Hematopoietic multipotent progenitor cell treated with erythropoietin and hydrocortisone succinate and interleukin-3 and kit ligand, for 17 days (in vitro differentiated cells): ENCODE measurements around the gene RBBP5.
A peak's percentile ranks its signal among the peaks of the same experiment; 100 is the strongest.
"Not testable (repeated sequence)": the region's sequence is repeated elsewhere in the genome, so short reads cannot be mapped to it uniquely, and the experiment has no call there.

Experiments
- DNase-seq: peaks from one replicate; pipeline ENCODE4 v3.0.0-alpha.2; 2015; ENCODE audit warnings: low spot score

The RBBP5 gene

GRCh38 chr1:205121660-205122488 lies at the start of gene RBBP5:
Gene RBBP5 (minus strand): TSS chr1:205121978. CDS start chr1:205121873, 105 bp downstream.
- peak; percentile 98 for DNase-seq

- no peak for DNase-seq
These were observed 49.6 kb upstream of the RBBP5 start for GRCh38 chr1:205171369-205171768.

- DNase-seq = peak; percentile 53
These were observed 48.9 kb upstream of the RBBP5 start for GRCh38 chr1:205170532-205171269.

- DNase-seq = no peak
These were observed 47.5 kb upstream of the RBBP5 start for GRCh38 chr1:205169248-205169647.

GRCh38 chr1:205168291-205168690 lies 46.5 kb upstream of the RBBP5 start:
- no peak for DNase-seq

GRCh38 chr1:205162301-205162700 lies 40.5 kb upstream of the RBBP5 start:
- no peak for DNase-seq

- no peak for DNase-seq
These were observed 39.3 kb upstream of the RBBP5 start for GRCh38 chr1:205161076-205161475.

GRCh38 chr1:205158048-205158616 lies 36.4 kb upstream of the RBBP5 start:
- no peak for DNase-seq

- not testable (repeated sequence) for DNase-seq
These were observed 34.0 kb upstream of the RBBP5 start for GRCh38 chr1:205155665-205156377.

GRCh38 chr1:205152505-205152904 lies 30.7 kb upstream of the RBBP5 start:
- DNase-seq = no peak

GRCh38 chr1:205150651-205151428 lies 29.1 kb upstream of the RBBP5 start:
- DNase-seq = no peak

GRCh38 chr1:205147191-205147835 lies 25.5 kb upstream of the RBBP5 start:
- no peak for DNase-seq

GRCh38 chr1:205144751-205145150 lies 23.0 kb upstream of the RBBP5 start:
- DNase-seq = no peak

- no peak for DNase-seq
These were observed 22.4 kb upstream of the RBBP5 start for GRCh38 chr1:205144046-205144720.

- DNase-seq = no peak
These were observed 20.3 kb upstream of the RBBP5 start for GRCh38 chr1:205142102-205142469.

- DNase-seq = peak; percentile 88
These were observed 19.7 kb upstream of the RBBP5 start for GRCh38 chr1:205141236-205142101.

- no peak for DNase-seq
These were observed 18.3 kb upstream of the RBBP5 start for GRCh38 chr1:205140113-205140512.

GRCh38 chr1:205137901-205138300 lies 16.1 kb upstream of the RBBP5 start:
- no peak for DNase-seq

- no peak for DNase-seq
These were observed 11.5 kb upstream of the RBBP5 start for GRCh38 chr1:205133287-205133686.
